GM20000 (cell line): ENCODE data around the gene FOXP1.

ENCODE experiments used
- DNase-seq: peaks from one replicate; pipeline ENCODE4 v3.0.0; 2012; ENCODE audit warnings: low spot score
- CTCF ChIP-seq: IDR thresholded peaks from 2 replicates; pipeline ENCODE4 v1.5.1; 2012; ENCODE audit warnings: mild to moderate bottlenecking, control low read depth; ENCODE audit errors: extremely low read depth, missing control alignments

Gene FOXP1

DNA sequence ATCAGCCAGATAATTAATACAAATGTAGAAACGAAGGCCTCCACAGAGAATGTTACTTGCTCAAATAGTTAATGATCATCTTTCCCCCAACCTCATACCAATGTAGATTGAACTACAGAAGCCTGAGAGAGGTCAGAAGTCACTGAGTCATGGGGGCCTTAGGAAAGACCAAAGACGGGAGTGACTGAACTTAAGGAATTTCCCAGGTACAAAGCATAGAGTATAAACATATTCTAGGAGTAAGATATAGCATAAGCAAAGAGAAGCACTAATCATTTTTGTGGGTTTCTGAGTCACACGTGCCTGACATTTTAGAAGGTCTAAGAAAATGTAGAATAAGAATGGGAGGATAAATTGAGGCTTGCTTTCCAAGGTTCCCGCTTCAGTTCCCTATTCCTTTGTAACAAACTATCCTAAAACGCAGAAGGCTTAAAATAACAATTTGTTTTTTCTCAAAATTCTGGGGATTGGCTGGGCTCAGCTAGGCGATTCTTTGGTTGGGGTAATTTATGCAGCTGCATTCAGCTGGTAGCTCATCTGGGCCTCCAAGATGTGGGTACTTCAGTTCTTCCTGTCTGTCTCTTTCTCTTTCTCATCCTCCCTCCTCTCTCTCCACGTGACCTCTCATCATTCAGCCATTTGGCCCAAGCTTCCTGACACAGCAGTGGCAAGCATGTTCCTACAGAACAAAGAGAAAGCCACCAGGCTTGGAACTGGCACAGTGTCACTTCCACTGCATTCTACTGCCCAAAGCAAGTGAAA lies 422.6 kb downstream of the FOXP1 start:
- no peak for TF ChIP-seq CTCF
- no peak for DNase-seq

DNA sequence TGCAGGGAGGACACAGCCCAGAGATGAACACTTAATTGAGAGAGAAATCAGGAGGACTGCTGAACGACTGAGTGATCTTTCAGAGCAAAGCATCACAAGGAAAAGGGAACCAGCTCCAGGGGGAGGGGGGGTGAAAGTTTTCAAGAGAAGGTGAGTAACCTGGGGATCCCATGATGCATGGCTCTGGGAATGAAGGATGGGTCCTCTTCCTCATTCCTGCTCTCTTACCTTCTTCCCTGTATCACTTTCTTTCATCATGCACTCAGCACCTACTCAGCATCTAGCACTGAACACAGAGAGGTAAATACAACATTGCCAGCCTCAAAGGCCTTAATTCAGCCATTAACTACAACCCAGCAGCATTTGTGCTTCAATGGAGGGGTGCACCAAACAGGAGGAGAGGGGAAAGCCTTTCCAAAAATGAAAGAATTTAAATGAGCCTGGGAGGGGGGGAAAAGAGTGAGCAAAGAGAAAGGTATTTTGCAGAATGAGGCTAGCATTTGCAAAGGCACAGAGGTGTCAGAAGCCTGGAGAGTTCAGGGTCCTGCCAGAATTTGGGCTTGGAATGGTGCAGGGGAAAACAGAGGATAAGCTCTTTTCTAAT lies 427.4 kb downstream of the FOXP1 start:
- no peak for DNase-seq
- TF ChIP-seq CTCF: no peak

GRCh38 chr3:71154846-71155245 lies 428.7 kb downstream of the FOXP1 start:
- no peak for DNase-seq
- TF ChIP-seq CTCF: no peak

GRCh38 chr3:71153713-71154112 lies 429.8 kb downstream of the FOXP1 start:
- no peak for TF ChIP-seq CTCF
- DNase-seq: no peak

GRCh38 chr3:71152892-71153265 lies 430.6 kb downstream of the FOXP1 start:
- DNase-seq: no peak
- TF ChIP-seq CTCF: no peak

- TF ChIP-seq CTCF: no peak
- no peak for DNase-seq
These were observed 431.3 kb downstream of the FOXP1 start for GRCh38 chr3:71152039-71152891.
